Islet precursor cell (in vitro differentiated cells): ENCODE results near the gene AP4E1.
"Not testable (repeated sequence)": the region's sequence is repeated elsewhere in the genome, so short reads cannot be mapped to it uniquely, and the experiment has no call there.

Experiments used
- DNase-seq: peaks from one replicate; pipeline ENCODE4 v3.0.0-alpha.2; 2018

AP4E1 gene

GRCh38 chr15:51030649-51031316, 122.3 kb downstream of the AP4E1 start:
- DNase-seq, result no peak

GRCh38 chr15:51037474-51037873, 129.0 kb downstream of the AP4E1 start:
- not testable (repeated sequence) for DNase-seq

DNA sequence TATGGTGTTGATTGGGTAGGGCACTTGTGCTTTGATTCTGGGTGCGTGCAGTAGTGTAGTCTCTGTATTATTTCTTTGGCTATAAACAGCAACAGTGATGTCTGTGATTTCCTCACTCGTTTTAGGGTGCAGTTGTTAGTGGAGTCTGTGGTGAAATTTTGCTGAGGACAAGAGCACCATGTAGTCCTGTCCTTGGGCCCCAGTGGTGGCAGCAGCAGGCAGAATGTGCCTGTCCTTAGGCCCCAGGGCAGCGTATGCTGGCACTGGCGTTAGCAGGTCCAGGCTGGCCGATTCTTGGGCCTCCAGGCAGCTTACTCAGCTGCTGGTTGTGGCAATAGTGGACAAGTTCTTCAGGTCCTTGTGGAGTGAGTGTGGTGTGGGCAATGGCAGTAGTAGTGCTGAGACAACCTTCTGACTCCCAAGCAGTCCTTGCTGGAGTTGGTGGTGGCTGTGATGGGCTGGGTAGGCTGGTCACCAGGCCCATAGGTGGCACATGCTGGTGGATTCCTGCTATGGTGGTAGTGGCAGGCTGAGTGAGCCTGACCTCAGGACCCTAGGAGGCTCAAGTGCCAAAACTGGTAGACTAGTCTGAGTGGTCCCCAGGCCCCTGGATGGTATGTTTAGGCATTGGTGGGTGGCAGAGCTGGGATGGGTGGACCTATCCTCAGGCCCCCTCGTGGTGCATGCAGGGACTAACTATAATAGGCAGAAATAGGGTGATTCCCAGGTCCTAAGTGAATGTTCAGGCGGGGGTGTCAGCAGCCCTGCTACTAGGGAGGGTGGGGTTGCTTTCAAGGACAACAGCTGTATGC, 129.9 kb downstream of the AP4E1 start:
- DNase-seq, result no peak

GRCh38 chr15:51038974-51039319, 130.5 kb downstream of the AP4E1 start:
- DNase-seq, result no peak

GRCh38 chr15:51044037-51044727, 135.7 kb downstream of the AP4E1 start:
- peak; percentile 69 for DNase-seq

DNA sequence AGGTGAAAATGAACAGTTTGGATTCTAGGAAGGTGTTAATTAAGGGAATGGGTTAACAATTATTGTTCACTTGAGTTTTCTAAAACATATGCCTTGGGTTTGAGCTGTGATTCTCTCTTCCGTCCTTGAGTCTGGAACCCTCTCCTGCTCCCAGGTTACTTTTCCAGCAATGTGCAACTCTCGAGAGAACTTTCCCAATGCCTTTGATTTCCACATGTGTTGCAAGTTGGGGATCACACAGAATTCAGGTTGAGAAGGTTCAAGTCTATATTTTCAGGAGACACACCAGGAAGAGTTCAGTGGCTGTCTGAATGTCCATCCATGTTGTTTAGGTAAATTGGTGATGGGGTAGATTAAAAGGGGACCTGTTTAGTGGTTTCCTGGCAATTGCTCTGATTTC, 137.5 kb downstream of the AP4E1 start:
- DNase-seq, result no peak

- peak; percentile 22 for DNase-seq
Measured at GRCh38 chr15:51046799-51047449, 138.4 kb downstream of the AP4E1 start.

GRCh38 chr15:51048308-51048707, 139.8 kb downstream of the AP4E1 start:
- DNase-seq, result peak; percentile 49

GRCh38 chr15:51049081-51049480, 140.6 kb downstream of the AP4E1 start:
- DNase-seq, result peak; percentile 12

DNA sequence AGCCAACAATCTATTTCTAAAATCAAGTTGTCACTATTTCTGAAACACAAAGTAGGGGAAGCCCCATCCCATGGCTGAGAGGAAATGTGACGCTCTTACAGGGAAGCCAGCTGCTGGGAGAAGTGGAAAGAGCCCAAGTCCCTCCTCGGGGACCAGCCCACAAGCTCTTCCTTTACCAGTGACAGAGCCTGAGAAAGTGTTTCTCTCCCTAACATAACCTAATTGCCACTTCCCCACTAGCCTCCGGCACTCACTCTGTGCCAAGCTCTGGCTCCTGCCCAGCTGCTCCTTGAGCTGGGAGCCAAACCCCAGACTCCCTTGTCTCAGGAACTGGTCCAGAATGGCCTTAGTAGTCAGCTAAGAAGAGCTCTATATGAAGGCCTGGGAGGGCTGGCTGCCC, 143.3 kb downstream of the AP4E1 start:
- DNase-seq, result peak; percentile 30

GRCh38 chr15:51053571-51053970, 145.1 kb downstream of the AP4E1 start:
- DNase-seq, result peak; percentile 10

GRCh38 chr15:51054535-51054934, 146.1 kb downstream of the AP4E1 start:
- peak; percentile 44 for DNase-seq
